ENCODE results near the gene PERM1. TPM values are rescaled to one million over a fixed set of nuclear protein-coding genes. Genes with fewer than 3 reads are reported as not detected.

The PERM1 gene
- total and polyA plus RNA-seq, 2 of the 13 experiments (the other 11 are each of a cell fraction or from before 2014, with no cell fraction given), result 0.04 to 0.29 TPM

DNA sequence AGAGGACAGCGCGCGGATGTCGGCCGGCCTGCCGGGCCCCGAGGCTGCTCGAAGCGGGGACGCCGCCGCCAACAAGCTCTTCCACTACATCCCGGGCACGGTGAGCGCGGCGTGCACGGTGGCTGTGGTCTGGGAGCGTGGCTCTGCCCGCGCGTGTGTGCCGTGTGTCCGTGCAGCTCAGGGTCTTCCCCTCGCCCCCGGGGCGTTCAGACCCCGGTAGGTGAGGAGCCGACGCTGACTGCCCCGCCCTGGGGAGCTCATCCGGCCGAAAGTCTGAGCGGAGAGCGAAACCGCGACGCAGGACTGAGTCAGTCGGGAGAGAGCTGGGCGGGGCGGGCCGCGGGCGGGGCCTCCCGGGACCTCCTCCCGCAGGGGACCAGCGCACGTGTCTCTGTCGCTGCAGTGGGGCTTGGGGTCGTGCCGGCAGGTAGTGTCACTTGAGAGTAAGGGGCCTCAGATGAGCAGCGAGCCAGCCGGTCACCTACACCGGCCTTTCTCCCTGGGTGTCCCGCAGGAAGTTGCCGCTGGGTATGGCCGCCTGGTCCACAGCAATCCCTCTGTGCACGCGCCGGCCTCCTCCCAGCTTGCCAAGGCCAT, 15.1 kb downstream of the PERM1 start (continued):
- TF ChIP-seq ZHX2 (IDR thresholded peaks at IDR 0.05; ENCODE audit: low read depth) (no peak), ZHX2 (CRISPR knock-in tag; IDR thresholded peaks at IDR 0.05; ENCODE audit: borderline replicate concordance) (0 out of 2 replicates have a peak, but pooled peaks have one; percentile 30), MYC (CRISPR knock-in tag; IDR thresholded peaks at IDR 0.05; ENCODE audit: borderline replicate concordance) (peak; percentile 85), FOXC1 (CRISPR knock-in tag; IDR thresholded peaks at IDR 0.05; ENCODE audit: borderline replicate concordance) (peak; percentile 30; the same call in 1 of the 2 replicates), ZUFSP (CRISPR knock-in tag; IDR thresholded peaks at IDR 0.05; ENCODE audit: borderline replicate concordance) (no peak), MZF1 (CRISPR knock-in tag; IDR thresholded peaks at IDR 0.05; ENCODE audit: borderline replicate concordance) (0 out of 2 replicates have a peak, but pooled peaks have one; percentile 69), POGZ (CRISPR knock-in tag; IDR thresholded peaks at IDR 0.05) (no peak), ZBTB7A (CRISPR knock-in tag; IDR thresholded peaks at IDR 0.05) (0 out of 2 replicates have a peak, but pooled peaks have one; percentile 18), NR2C2 (CRISPR knock-in tag; IDR thresholded peaks at IDR 0.05; ENCODE audit: borderline replicate concordance) (0 out of 2 replicates have a peak, but pooled peaks have one; percentile 17), HMGA1 (CRISPR knock-in tag; conservative IDR thresholded peaks at IDR 0.05) (no peak), HOXA5 (CRISPR knock-in tag; IDR thresholded peaks at IDR 0.05) (peak; percentile 92), FOXJ3 (CRISPR knock-in tag; IDR thresholded peaks at IDR 0.05; ENCODE audit: borderline replicate concordance) (no peak), SRY (CRISPR knock-in tag; IDR thresholded peaks at IDR 0.05) (no peak), NCOA2 (CRISPR knock-in tag; IDR thresholded peaks at IDR 0.05) (no peak), MXI1 (IDR thresholded peaks at IDR 0.05; ENCODE audit: borderline replicate concordance, low read depth, low read length) (peak; percentile 59; the same call in 1 of the 3 replicates), ZNF773 (CRISPR knock-in tag; IDR thresholded peaks at IDR 0.05; ENCODE audit: borderline replicate concordance) (no peak)
- TF ChIP-seq, protein P1, sequence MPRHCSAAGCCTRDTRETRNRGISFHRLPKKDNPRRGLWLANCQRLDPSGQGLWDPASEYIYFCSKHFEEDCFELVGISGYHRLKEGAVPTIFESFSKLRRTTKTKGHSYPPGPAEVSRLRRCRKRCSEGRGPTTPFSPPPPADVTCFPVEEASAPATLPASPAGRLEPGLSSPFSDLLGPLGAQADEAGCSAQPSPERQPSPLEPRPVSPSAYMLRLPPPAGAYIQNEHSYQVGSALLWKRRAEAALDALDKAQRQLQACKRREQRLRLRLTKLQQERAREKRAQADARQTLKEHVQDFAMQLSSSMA (CRISPR knock-in tag; IDR thresholded peaks at IDR 0.05), result no peak
- TF ChIP-seq, protein P2, sequence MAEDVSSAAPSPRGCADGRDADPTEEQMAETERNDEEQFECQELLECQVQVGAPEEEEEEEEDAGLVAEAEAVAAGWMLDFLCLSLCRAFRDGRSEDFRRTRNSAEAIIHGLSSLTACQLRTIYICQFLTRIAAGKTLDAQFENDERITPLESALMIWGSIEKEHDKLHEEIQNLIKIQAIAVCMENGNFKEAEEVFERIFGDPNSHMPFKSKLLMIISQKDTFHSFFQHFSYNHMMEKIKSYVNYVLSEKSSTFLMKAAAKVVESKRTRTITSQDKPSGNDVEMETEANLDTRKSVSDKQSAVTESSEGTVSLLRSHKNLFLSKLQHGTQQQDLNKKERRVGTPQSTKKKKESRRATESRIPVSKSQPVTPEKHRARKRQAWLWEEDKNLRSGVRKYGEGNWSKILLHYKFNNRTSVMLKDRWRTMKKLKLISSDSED (CRISPR knock-in tag; IDR thresholded peaks at IDR 0.05), result no peak
